ENCODE data around the gene TMEM234.

- no peak for TF ChIP-seq EP300 (IDR thresholded peaks at IDR 0.05)
- TF ChIP-seq CTCF (IDR thresholded peaks at IDR 0.05): no peak
- no peak for TF ChIP-seq POLR2AphosphoS5 (IDR thresholded peaks at IDR 0.05)
Measured at GRCh38 chr1:32181563-32181962, 40.6 kb downstream of the TMEM234 start.

Data from suprapubic skin (tissue), 4 donors.